Activated naive CD4-positive, alpha-beta T cell treated with anti-CD3 and anti-CD28 coated beads, Interleukin-2, amount 50 U/mL, for 24 hours (primary cell): Measurements from ENCODE around the gene ITSN2.
"Not testable (repeated sequence)": the region's sequence is repeated elsewhere in the genome, so short reads cannot be mapped to it uniquely, and the experiment has no call there.

ENCODE experiments used
- H3K27ac Mint-ChIP-seq: one replicate; pipeline ENCODE4 v1.8.0; 2021; ENCODE audit warnings: mild to moderate bottlenecking, mixed read lengths
- H3K27me3 Mint-ChIP-seq: one replicate; pipeline ENCODE4 v1.8.0; 2021; ENCODE audit warnings: mixed read lengths
- H3K36me3 Mint-ChIP-seq: one replicate; pipeline ENCODE4 v1.8.0; 2021; ENCODE audit warnings: mixed read lengths
- H3K4me1 Mint-ChIP-seq: one replicate; pipeline ENCODE4 v1.8.0; 2021; ENCODE audit warnings: mixed read lengths
- H3K4me3 Mint-ChIP-seq: one replicate; pipeline ENCODE4 v1.8.0; 2021; ENCODE audit warnings: mild to moderate bottlenecking, mixed read lengths
- H3K9me3 Mint-ChIP-seq: one replicate; pipeline ENCODE4 v1.8.0; 2021; ENCODE audit warnings: mixed read lengths

Gene ITSN2

GRCh38 chr2:24375349-24376087, 15.2 kb upstream of the ITSN2 start:
- no peaks in the 10 kb centered on the region for H3K4me1 Mint-ChIP-seq
- no peaks in the 10 kb centered on the region for H3K36me3 Mint-ChIP-seq
- no peak overlapping the region for H3K27ac Mint-ChIP-seq
- no peaks in the 10 kb centered on the region for H3K9me3 Mint-ChIP-seq
- H3K4me3 Mint-ChIP-seq: no peak overlapping the region
- H3K27me3 Mint-ChIP-seq: no peaks in the 10 kb centered on the region

DNA sequence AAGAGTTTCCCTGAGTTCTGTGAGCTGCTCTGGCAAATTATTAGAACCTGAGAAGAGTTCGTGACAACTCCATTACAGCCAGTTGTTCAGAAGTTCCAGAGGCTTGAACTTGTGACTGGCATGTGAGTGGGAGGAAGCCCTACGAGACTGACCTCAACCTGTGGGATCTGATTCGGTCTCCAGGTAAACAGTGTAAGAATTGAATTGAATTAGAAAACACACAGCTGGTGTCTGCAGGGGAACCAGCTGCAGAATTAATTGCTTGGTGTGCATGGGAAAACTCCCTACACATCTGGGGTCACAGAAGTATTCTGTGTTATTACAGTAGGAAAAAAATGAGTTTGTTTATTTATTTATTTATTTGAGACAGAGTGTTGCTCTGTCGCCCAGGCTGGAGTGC, 14.0 kb upstream of the ITSN2 start:
- Mint-ChIP-seq H3K27ac (no peak overlapping the region), H3K36me3 (no peaks in the 10 kb centered on the region), H3K27me3 (no peaks in the 10 kb centered on the region), H3K4me3 (no peak overlapping the region), H3K9me3 (no peaks in the 10 kb centered on the region), H3K4me1 (no peaks in the 10 kb centered on the region)

GRCh38 chr2:24372033-24372432, 11.7 kb upstream of the ITSN2 start:
- Mint-ChIP-seq H3K4me3 (no peak overlapping the region), H3K27ac (no peak overlapping the region), H3K36me3 (no peaks in the 10 kb centered on the region), H3K9me3 (no peaks in the 10 kb centered on the region), H3K4me1 (no peaks in the 10 kb centered on the region), H3K27me3 (no peaks in the 10 kb centered on the region)

- Mint-ChIP-seq H3K27me3 (no peaks in the 10 kb centered on the region), H3K4me1 (peaks cover 5% of the 10 kb centered on the region), H3K9me3 (no peaks in the 10 kb centered on the region), H3K4me3 (no peak overlapping the region), H3K36me3 (no peaks in the 10 kb centered on the region), H3K27ac (no peak overlapping the region)
Measured at GRCh38 chr2:24365826-24366225, 5.5 kb upstream of the ITSN2 start.

GRCh38 chr2:24365051-24365450, 4.7 kb upstream of the ITSN2 start:
- Mint-ChIP-seq H3K27ac (no peak overlapping the region), H3K27me3 (no peaks in the 10 kb centered on the region), H3K36me3 (no peaks in the 10 kb centered on the region), H3K4me3 (no peak overlapping the region), H3K4me1 (peaks cover 6% of the 10 kb centered on the region), H3K9me3 (no peaks in the 10 kb centered on the region)

DNA sequence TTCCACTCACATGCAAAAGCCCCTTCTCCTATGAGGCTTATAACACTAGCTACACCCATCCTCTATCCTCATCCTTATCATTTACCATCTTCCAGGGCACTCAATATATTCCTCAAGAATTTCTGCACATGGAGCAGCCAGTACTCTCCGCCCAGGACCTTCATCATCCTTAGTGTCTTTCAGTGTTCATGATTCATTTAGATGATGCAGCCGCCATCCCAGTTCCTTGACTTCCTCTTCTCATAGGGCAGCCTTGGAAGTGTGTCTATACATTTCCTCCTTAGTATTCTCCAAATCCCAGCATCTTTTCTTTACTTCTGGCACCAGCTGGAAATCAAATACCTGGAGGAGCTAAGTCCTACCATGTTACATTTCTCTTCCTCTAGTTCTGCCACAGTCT, 3.0 kb upstream of the ITSN2 start:
- H3K4me3 Mint-ChIP-seq: no peak overlapping the region
- H3K27me3 Mint-ChIP-seq: no peaks in the 10 kb centered on the region
- no peaks in the 10 kb centered on the region for H3K36me3 Mint-ChIP-seq
- peak overlapping the region; percentile 38 for H3K27ac Mint-ChIP-seq
- peaks cover 16% of the 10 kb centered on the region for H3K4me1 Mint-ChIP-seq
- H3K9me3 Mint-ChIP-seq: no peaks in the 10 kb centered on the region

GRCh38 chr2:24362253-24362652, 1.9 kb upstream of the ITSN2 start:
- Mint-ChIP-seq H3K36me3 (no peaks in the 10 kb centered on the region), H3K4me1 (peaks cover 22% of the 10 kb centered on the region), H3K9me3 (no peaks in the 10 kb centered on the region), H3K27ac (peak overlapping the region; percentile 36), H3K27me3 (no peaks in the 10 kb centered on the region), H3K4me3 (peak overlapping the region; percentile 16)

GRCh38 chr2:24360963-24361330, 611 bp upstream of the ITSN2 start:
- Mint-ChIP-seq H3K4me3 (peak overlapping the region; percentile 87), H3K27ac (peak overlapping the region; percentile 96), H3K36me3 (no peaks in the 10 kb centered on the region), H3K27me3 (no peaks in the 10 kb centered on the region), H3K9me3 (no peaks in the 10 kb centered on the region), H3K4me1 (peaks cover 27% of the 10 kb centered on the region)

DNA sequence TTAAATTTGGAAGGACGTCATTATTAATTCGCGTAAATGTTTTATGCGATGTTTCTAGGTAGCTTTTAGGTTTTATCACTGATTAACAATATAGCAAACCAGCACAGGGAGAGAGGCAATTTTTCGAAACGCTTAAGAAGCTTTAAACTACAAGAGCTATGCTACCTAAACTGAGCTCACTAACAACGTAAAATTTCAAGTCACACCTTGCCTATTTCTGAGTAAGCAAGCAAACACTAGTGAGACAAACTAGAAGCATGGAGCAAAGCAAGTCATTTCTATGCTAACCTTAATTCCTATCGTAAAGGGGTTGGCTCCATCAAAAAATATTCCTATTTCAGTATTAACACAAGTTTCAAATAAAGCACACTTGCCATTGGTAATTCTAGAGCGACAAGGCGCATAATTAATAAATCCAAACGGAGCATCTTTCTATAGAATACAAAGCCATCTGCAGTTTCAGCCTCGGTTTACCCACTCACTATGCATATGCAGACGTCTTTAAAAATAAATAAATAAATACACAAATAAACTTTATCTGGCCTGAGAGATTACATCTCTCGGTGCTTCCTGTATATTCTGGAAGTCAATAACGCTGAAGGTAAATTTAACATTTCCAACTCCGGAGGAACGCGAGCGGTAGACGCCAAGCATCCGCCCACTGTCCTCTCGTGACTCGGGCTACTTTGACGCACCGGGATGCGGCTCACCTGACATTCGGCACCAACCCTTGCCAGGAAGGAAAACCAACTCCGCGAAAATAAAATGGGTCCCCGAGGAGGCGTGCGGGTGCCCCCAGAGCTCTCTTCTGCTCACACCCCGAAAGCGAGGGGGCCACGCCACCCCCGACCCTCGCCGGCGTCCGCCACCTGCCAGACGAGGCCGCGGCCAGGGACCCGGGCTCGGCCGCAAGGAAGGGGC, 947 bp downstream of the ITSN2 start:
- peak overlapping the region; percentile 88 for H3K4me3 Mint-ChIP-seq
- H3K4me1 Mint-ChIP-seq: peaks cover 40% of the 10 kb centered on the region
- H3K9me3 Mint-ChIP-seq: no peaks in the 10 kb centered on the region
- H3K36me3 Mint-ChIP-seq: no peaks in the 10 kb centered on the region
- peak overlapping the region; percentile 92 for H3K27ac Mint-ChIP-seq
- no peaks in the 10 kb centered on the region for H3K27me3 Mint-ChIP-seq

DNA sequence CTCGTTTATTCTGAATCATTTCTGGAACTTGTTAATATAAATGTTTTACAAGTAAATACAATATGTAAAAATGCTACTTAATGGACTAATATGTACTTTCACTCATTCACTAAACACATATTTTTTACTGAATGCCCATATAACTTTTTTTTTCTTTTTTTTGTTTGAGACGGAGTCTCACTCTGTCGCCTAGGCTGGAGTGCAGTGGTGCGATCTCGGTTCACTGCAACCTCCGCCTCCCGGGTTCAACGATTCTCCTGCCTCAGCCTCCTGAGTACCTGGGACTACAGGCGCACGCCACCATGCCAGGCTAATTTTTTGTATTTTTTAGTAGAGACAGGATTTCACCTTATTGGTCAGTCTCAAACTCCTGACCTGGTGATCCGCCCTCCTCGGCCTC, 2.6 kb downstream of the ITSN2 start:
- H3K9me3 Mint-ChIP-seq, H3K27me3 Mint-ChIP-seq, H3K36me3 Mint-ChIP-seq, H3K27ac Mint-ChIP-seq: not testable (repeated sequence)
- H3K4me1 Mint-ChIP-seq: peaks cover 51% of the 10 kb centered on the region
- H3K4me3 Mint-ChIP-seq: peak overlapping the region; percentile 80

DNA sequence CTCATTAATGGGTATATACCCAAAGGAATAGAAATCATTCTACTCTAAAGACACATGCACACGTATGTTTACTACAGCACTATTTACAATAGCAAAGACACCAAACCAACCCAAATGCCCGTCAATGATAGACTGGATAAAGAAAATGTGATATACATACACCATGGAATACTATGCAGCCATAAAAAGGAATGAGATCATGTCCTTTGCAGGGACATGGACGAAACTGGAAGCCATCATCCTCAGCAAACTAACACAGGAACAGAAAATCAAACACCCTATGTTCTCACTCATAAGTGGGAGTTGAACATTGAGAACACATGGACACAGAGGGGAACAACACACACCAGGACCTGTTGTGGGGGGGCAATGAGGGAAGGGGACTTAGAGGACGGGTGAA, 3.2 kb downstream of the ITSN2 start:
- H3K27ac Mint-ChIP-seq: not testable (repeated sequence)

GRCh38 chr2:24354957-24355356, 5.4 kb downstream of the ITSN2 start:
- H3K27ac Mint-ChIP-seq: peak overlapping the region; percentile 84
- no peaks in the 10 kb centered on the region for H3K27me3 Mint-ChIP-seq
- H3K4me3 Mint-ChIP-seq: peak overlapping the region; percentile 31
- no peaks in the 10 kb centered on the region for H3K36me3 Mint-ChIP-seq
- H3K9me3 Mint-ChIP-seq: no peaks in the 10 kb centered on the region
- peaks cover 69% of the 10 kb centered on the region for H3K4me1 Mint-ChIP-seq

More for the DNA sequence above, 3.2 kb downstream of the ITSN2 start:
- not testable (repeated sequence) for H3K27me3 Mint-ChIP-seq, H3K9me3 Mint-ChIP-seq, H3K36me3 Mint-ChIP-seq
- peak overlapping the region; percentile 12 for H3K4me3 Mint-ChIP-seq
- H3K4me1 Mint-ChIP-seq: peaks cover 57% of the 10 kb centered on the region

GRCh38 chr2:24354395-24354794, 5.9 kb downstream of the ITSN2 start:
- H3K4me3 Mint-ChIP-seq: no peak overlapping the region
- no peaks in the 10 kb centered on the region for H3K27me3 Mint-ChIP-seq
- no peak overlapping the region for H3K27ac Mint-ChIP-seq
- peaks cover 3% of the 10 kb centered on the region for H3K36me3 Mint-ChIP-seq
- H3K9me3 Mint-ChIP-seq: no peaks in the 10 kb centered on the region
- H3K4me1 Mint-ChIP-seq: peaks cover 75% of the 10 kb centered on the region

GRCh38 chr2:24353973-24354372, 6.4 kb downstream of the ITSN2 start:
- no peaks in the 10 kb centered on the region for H3K9me3 Mint-ChIP-seq
- peaks cover 75% of the 10 kb centered on the region for H3K4me1 Mint-ChIP-seq
- H3K36me3 Mint-ChIP-seq: peaks cover 4% of the 10 kb centered on the region
- H3K27ac Mint-ChIP-seq: no peak overlapping the region
- no peaks in the 10 kb centered on the region for H3K27me3 Mint-ChIP-seq
- no peak overlapping the region for H3K4me3 Mint-ChIP-seq

- Mint-ChIP-seq H3K27me3 (no peaks in the 10 kb centered on the region), H3K36me3 (peaks cover 4% of the 10 kb centered on the region), H3K4me1 (peaks cover 75% of the 10 kb centered on the region), H3K9me3 (no peaks in the 10 kb centered on the region), H3K4me3 (no peak overlapping the region), H3K27ac (no peak overlapping the region)
Measured at GRCh38 chr2:24353364-24353763, 7.0 kb downstream of the ITSN2 start.

DNA sequence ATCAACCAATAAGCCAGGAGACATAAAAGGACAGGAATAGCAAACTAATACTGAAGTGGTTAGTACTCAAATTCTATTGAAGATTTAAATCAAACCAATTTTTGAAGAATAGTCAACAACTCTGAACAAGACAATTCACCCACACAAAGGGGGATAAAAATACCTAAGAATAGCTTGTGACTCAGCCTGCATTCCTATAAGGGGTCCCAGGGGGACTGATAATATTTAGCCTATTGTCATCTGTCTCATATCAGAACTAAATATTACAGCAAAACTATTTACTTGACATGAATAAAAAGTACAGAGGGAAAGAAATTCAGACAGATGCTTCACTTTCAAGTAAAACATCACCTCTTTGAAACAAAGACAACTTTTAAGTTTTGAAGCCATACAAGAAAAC, 7.7 kb downstream of the ITSN2 start:
- Mint-ChIP-seq H3K27ac (no peak overlapping the region), H3K4me1 (peaks cover 72% of the 10 kb centered on the region), H3K36me3 (peaks cover 4% of the 10 kb centered on the region), H3K9me3 (no peaks in the 10 kb centered on the region), H3K4me3 (peak overlapping the region; percentile 44), H3K27me3 (no peaks in the 10 kb centered on the region)
